ENCODE data around the gene ZDHHC14. TPM values are rescaled to one million over a fixed set of nuclear protein-coding genes. Genes with fewer than 3 reads are reported as not detected.

The ZDHHC14 gene
- total RNA-seq, 2 experiments from 2014 or later = 7.9 to 32.7 TPM

DNA sequence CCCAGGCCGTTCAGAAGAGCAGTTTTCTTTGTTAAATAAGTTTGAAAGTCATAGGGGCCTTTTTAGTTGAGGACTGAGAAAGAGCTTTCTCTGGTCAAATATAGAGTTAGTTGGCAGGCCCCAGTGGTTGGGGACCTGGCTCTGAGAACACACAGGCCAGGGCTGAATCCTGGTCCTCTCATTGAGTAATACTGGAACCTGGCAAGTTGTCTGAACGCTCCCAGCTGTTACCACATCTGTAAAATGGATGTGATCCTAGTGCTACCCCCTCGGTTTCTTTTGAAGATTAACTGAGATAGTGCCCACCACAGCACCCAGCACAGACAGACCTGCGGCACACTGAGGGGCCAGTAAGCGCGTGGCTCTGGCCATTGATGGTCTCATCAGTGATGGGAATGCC lies 215.5 kb downstream of the ZDHHC14 start:
- CTCF ChIA-PET = interaction anchor here (1.3 to 2.0 kb wide), 2 partner anchors 273 to 282 kb away, joined by 3 to 9 read pairs; partner anchors contain the start of gene TMEM242
- DNase-seq (no peak), ATAC-seq (no peak)
- H3K9me3 Mint-ChIP-seq (ENCODE audit: low read depth) = no peaks in the 10 kb centered on the region
- peaks cover 4% of the 10 kb centered on the region for H3K36me3 Mint-ChIP-seq
- no peaks in the 10 kb centered on the region for H3K27me3 Mint-ChIP-seq
- H3K4me3 Mint-ChIP-seq = no peak overlapping the region
- peaks cover 10% of the 10 kb centered on the region for H3K4me1 Mint-ChIP-seq
- no peak overlapping the region for H3K27ac Mint-ChIP-seq

DNA sequence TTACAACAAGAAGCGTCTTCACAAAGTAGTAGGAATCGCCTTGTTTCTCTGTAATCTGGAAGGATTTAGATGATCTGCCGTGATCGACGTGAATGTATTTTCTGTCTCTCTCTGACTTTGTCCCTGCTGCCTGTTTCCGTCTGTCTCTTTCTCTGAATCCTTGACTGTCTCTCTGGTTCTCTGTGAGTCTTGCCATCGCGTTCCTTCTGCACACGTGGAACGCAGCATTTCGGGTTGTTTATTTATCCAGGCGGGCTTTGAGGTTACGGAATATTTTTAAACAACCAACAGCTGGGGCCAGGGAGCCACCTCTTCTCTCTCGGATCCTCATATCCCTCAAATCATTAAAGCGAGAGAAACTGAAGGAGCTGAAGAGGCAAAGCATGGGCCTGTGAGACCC lies 215.9 kb downstream of the ZDHHC14 start:
- no peak overlapping the region for H3K4me3 Mint-ChIP-seq
- no peak overlapping the region for H3K27ac Mint-ChIP-seq
- H3K4me1 Mint-ChIP-seq = peaks cover 10% of the 10 kb centered on the region
- ATAC-seq = no peak
- DNase-seq = peak; percentile 28
- H3K36me3 Mint-ChIP-seq = peaks cover 2% of the 10 kb centered on the region
- CTCF ChIA-PET = interaction anchor here (1.0 to 2.0 kb wide), 3 partner anchors 264 to 282 kb away, joined by 3 to 9 read pairs (median 3); no protein-coding TSS in a partner anchor
- H3K27me3 Mint-ChIP-seq = no peaks in the 10 kb centered on the region
- no peaks in the 10 kb centered on the region for H3K9me3 Mint-ChIP-seq (ENCODE audit: low read depth)

DNA sequence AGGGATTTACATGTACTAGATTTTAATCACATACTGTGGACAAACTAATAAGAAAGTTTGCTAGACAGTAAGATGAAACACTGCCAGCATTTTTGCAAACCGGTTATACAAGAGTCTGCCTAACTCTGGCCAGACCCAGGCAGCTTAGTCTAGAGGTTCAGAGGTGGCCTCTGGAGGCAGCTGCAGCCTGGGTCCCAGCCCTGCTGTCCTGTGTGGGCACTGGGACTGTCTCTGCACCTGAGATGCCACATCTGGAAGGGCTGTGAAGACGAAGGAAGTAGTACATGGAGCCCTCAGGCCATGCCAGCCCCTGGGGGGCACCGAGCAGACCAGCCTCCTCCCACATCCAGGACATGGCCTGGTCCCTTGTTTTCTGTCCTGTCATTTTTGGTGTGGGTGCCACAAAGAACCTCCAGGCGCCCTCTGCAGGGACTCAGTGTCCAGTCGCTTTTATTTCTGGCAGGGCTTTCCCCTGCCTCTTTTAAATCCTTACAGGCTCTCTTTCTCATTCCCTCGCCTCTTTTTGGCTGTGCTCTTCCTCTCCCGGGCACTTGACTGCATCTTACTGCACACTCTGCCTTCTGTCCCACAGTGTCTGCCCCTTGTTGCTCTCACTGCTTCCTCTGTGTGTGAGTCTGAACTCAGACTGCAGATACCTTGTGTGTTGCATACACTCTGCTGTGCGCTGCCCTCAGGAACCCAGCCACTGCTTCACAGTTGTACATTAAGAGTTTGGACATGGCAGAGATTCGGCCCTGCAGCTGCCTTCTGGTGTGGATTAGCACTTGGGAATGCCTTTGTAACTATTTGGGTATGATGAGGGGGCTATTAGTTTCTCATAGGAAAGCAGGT lies 216.7 kb downstream of the ZDHHC14 start:
- CTCF ChIA-PET = interaction anchor here (1.0 to 2.0 kb wide), 3 partner anchors 265 to 283 kb away, joined by 3 to 9 read pairs (median 3); no protein-coding TSS in a partner anchor
- H3K27ac Mint-ChIP-seq = no peak overlapping the region
- no peak overlapping the region for H3K4me3 Mint-ChIP-seq
- peak; percentile 64 for ATAC-seq
- peak; percentile 59 for DNase-seq
- no peaks in the 10 kb centered on the region for H3K9me3 Mint-ChIP-seq (ENCODE audit: low read depth)
- no peaks in the 10 kb centered on the region for H3K27me3 Mint-ChIP-seq
- peaks cover 10% of the 10 kb centered on the region for H3K4me1 Mint-ChIP-seq
- peaks cover 2% of the 10 kb centered on the region for H3K36me3 Mint-ChIP-seq

DNA sequence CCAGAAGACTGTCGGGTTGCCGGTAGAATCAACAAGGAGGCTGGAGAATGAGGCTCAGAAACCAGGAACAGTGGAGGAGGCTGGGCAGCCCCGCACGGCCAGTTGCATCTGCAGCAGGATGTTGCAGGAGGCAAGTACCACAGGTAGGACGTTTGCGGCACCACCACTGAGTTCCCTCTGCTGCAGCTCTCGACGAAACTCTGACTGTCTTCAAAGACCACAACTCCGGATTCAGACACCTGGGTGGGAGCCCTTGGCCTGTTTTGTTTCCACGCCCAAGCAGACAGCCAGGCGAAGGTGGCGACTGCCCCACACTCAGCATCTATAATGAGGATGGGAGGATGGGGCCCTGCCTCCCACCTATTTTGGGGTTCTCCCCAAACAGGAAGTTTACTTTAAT lies 218.2 kb downstream of the ZDHHC14 start:
- ATAC-seq (no peak), DNase-seq (peak; percentile 40)
- no peaks in the 10 kb centered on the region for H3K36me3 Mint-ChIP-seq
- no peaks in the 10 kb centered on the region for H3K27me3 Mint-ChIP-seq
- H3K27ac Mint-ChIP-seq = no peak overlapping the region
- H3K4me3 Mint-ChIP-seq = no peak overlapping the region
- H3K9me3 Mint-ChIP-seq (ENCODE audit: low read depth) = no peaks in the 10 kb centered on the region
- CTCF ChIA-PET = no interaction called here
- H3K4me1 Mint-ChIP-seq = peaks cover 10% of the 10 kb centered on the region

DNA sequence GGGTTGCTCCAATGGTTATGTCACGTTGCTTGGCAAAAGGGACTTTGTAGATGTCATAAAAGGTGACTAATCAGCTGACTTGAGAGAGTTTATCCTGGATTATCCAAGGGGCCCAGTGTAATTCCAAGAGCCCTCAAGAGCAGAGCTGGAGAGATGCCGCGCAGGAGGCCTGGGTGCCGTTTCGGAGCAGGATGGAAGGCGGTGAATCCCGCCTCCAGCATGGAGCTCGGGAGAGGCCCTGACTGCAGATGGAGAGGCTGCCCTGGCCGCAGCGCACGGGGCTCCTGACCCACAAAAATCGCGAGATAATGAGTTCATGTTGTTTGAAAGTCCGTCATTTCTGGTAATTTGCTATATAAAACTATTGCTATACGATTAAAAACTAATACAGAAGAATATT lies 219.8 kb downstream of the ZDHHC14 start:
- ATAC-seq = no peak
- Mint-ChIP-seq H3K27ac (no peak overlapping the region), H3K4me1 (peaks cover 10% of the 10 kb centered on the region), H3K4me3 (no peak overlapping the region), H3K9me3 (ENCODE audit: low read depth) (no peaks in the 10 kb centered on the region), H3K36me3 (no peaks in the 10 kb centered on the region), H3K27me3 (no peaks in the 10 kb centered on the region)
- peak; percentile 33 for DNase-seq
- CTCF ChIA-PET = interaction anchor here (1.0 kb wide), 2 partner anchors 69 to 284 kb away, joined by 3 to 4 read pairs; no protein-coding TSS in a partner anchor

DNA sequence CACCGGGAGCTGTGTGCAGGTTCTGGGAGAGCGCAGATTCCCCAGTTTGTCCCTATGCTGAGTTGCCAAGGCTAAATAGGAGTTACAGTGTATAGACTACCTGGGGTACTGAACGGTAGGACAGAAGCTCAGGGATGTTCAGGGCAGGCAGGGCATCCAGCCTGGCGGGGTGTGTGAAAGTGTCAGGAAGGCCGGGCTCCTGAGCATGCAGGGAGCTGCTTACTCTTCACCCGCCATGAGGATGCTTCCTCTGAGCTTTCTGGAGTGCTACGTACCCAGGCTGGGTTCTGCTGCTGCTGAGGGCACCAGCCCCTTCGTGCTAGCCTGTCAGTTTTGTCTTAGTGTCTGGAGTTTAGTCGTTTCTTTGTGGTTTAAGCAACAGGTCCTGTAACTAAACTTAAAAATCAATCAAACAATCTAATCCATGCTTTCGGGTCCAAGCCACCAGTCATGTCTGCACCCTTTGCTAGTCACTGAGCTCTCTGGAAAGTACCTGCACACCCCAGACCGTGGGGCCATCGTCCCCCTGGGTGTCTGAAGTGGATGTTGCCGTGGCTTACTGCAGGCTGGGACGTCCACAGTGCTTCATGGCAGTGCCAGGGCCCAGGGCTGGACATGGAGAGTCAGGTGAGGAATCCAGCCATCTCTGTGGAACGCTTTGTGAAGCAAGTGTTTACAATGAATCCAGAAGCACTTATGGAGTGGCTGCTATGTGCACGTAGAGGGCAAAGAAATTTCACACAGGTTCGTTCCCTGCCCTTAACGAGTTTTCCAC lies 221.7 kb downstream of the ZDHHC14 start:
- Mint-ChIP-seq H3K27ac (no peak overlapping the region), H3K4me1 (peaks cover 3% of the 10 kb centered on the region), H3K27me3 (no peaks in the 10 kb centered on the region), H3K9me3 (ENCODE audit: low read depth) (no peaks in the 10 kb centered on the region), H3K4me3 (no peak overlapping the region), H3K36me3 (no peaks in the 10 kb centered on the region)
- no peak for ATAC-seq
- CTCF ChIA-PET = interaction anchor here (1.2 kb wide), 1 partner anchor 64 kb away, joined by 3 read pairs; no protein-coding TSS in a partner anchor
- peak; percentile 27 for DNase-seq

DNA sequence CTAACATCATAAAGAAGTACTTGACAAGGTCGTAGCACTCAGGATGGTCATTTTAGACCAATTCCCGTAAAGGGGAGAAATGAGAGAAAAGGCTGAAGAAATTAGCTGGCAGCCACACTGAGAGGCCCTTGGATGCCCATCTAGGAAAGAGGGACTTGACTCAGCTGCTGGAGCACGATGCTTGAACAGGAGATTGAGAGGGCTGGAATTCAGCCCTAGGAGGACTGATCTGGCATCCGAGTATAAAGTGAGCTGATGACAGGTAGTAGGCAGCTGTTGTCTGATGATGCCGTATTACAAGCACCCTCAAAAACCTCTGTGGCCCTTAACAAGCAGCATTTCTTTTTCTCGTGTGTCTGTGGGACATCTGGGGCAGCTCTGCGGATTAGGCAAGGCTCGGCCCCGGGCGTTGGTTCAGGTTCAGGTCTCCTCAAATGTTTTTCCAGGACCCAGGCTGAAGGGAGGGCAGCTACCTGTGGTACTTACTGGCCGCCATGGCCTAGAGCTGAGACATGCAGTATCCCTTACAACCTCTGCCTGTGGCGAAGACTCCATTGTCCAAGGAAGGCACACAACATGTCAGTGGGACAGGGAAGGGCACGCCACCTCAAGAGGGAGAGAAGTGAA lies 222.4 kb downstream of the ZDHHC14 start:
- Mint-ChIP-seq H3K36me3 (no peaks in the 10 kb centered on the region), H3K27ac (no peak overlapping the region), H3K4me3 (no peak overlapping the region), H3K4me1 (no peaks in the 10 kb centered on the region), H3K27me3 (no peaks in the 10 kb centered on the region), H3K9me3 (ENCODE audit: low read depth) (no peaks in the 10 kb centered on the region)
- ATAC-seq = no peak
- DNase-seq = no peak
- CTCF ChIA-PET = no interaction called here

DNA sequence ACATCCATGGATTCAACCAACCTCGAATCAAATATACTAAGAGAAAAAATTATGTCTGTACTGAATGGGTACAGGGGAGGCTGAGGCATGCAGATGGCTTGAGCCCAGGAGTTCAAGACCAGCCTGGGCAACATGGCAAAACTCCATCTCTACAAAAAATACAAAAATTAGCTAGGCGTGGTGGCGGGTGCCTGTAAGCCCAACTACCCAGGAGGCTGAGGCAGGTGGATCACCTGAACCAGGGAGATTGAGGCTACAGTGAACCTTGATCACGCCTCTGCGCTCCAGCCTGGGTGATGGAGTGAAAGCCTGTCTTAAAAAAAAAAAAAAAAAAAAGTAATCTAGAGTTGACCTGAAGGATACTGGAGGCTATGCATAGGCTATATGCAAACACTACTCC lies 223.0 kb downstream of the ZDHHC14 start:
- Mint-ChIP-seq H3K4me1 (no peaks in the 10 kb centered on the region), H3K36me3 (no peaks in the 10 kb centered on the region), H3K27ac (no peak overlapping the region), H3K4me3 (no peak overlapping the region), H3K9me3 (ENCODE audit: low read depth) (no peaks in the 10 kb centered on the region), H3K27me3 (no peaks in the 10 kb centered on the region)
- CTCF ChIA-PET = no interaction called here
- ATAC-seq (no peak), DNase-seq (no peak)

DNA sequence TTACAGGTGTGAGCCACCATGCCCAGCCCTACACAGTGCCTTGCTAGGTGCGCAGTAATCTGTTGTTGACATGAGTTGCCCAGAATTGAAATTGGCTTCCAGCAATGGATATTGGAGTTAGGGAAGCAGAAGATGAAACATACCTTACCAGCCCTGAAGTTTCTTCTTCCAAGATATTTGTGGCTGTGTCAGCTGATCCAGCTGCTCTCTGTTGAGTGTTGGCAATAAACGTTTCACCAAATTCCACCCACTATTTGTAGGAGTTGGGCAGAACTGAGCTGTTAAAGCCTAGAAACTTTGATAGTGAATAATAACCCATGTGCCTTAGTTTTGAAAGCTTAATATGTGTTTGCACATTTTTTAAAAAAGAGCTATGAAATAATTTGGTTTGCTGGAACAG lies 223.8 kb downstream of the ZDHHC14 start:
- ATAC-seq (no peak), DNase-seq (no peak)
- no peaks in the 10 kb centered on the region for H3K4me1 Mint-ChIP-seq
- H3K27ac Mint-ChIP-seq = no peak overlapping the region
- no peaks in the 10 kb centered on the region for H3K9me3 Mint-ChIP-seq (ENCODE audit: low read depth)
- H3K4me3 Mint-ChIP-seq = no peak overlapping the region
- no peaks in the 10 kb centered on the region for H3K27me3 Mint-ChIP-seq
- H3K36me3 Mint-ChIP-seq = no peaks in the 10 kb centered on the region
- CTCF ChIA-PET = no interaction called here

DNA sequence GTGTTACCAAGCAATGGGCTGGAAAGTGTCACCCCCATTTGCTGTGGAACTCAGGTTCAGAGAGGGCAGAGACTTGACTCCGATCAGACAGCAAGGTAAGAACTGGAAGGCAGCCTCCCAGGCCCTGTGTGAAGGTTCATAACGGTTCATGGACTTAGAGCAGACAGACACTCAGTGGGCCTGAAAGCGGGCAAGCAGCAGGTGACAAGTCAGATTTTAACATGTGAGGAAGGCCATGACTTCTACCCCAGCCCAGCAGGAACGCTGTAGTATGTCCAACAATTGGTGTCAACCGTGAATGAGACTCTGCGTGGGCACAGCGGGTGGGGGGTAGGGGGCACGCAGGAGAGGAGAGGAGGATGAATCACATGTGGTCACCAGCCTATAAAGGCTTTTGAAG lies 224.5 kb downstream of the ZDHHC14 start:
- Mint-ChIP-seq H3K4me3 (no peak overlapping the region), H3K27ac (no peak overlapping the region)

DNA sequence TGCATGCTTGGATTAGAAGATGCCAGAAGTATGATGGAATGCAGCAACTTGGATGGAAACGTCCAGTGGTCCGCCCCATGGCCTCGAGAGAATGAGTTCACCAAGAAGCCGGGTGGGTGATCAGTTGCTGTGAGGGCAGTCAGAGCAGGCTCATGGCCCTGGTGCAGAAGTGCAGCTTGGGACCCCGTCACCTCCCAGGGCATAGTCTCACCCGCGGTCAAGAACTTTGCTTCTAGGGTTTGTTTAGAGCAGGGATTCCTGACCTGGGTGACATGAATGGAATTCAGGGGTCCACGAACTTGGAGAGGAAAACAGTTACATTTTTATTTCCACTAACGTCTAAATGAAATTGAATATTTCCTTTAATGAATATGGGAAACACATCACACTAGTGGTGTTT lies 225.5 kb downstream of the ZDHHC14 start:
- Mint-ChIP-seq H3K27ac (no peak overlapping the region), H3K4me3 (no peak overlapping the region), H3K4me1 (peaks cover 1% of the 10 kb centered on the region), H3K36me3 (no peaks in the 10 kb centered on the region), H3K9me3 (ENCODE audit: low read depth) (no peaks in the 10 kb centered on the region), H3K27me3 (no peaks in the 10 kb centered on the region)
- ATAC-seq = no peak
- no peak for DNase-seq
- CTCF ChIA-PET = no interaction called here

More for the DNA sequence above, 224.5 kb downstream of the ZDHHC14 start:
- CTCF ChIA-PET = interaction anchor here (1.0 kb wide), 1 partner anchor 291 kb away, joined by 3 read pairs; no protein-coding TSS in a partner anchor
- no peaks in the 10 kb centered on the region for H3K27me3 Mint-ChIP-seq
- H3K4me1 Mint-ChIP-seq = no peaks in the 10 kb centered on the region
- no peaks in the 10 kb centered on the region for H3K9me3 Mint-ChIP-seq (ENCODE audit: low read depth)
- no peak for ATAC-seq
- DNase-seq = no peak
- H3K36me3 Mint-ChIP-seq = no peaks in the 10 kb centered on the region

DNA sequence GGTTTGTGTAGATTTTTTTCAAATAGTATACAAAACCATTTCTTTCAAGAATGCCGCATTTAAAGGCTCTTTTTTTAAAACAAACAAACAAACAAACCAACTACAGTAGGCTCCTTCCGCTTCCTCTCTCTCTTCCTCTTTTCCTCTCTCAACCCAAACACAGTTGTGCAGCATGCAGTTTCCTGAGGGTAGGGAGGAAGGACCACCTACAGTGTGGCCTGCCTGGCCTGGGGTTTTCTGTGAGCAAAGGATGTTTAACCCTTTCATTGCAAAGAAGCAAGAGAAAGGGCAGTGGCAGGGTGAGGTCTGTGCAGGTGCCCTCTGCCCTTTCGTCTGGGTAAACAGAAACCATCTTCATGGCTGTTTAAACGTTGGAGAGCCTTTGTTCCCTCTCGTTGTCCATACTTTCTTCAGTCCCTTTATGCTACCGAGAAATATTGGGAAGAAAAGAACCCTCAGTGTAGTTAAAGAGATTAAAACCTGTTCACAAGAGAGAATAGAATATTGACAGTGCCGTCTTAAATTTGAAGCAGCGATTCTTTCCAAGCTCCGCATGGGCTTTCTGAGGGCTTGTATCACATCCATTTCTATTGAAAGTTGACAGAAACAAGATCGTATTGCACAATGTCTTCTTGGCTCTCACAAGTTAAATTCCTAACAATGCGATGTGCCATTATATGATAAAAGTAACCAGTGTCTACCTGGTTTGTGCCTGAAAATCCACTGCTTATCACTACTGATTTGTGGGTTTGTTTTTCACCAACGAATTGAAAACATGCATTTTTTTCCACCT lies 226.5 kb downstream of the ZDHHC14 start:
- DNase-seq (no peak), ATAC-seq (no peak)
- H3K9me3 Mint-ChIP-seq (ENCODE audit: low read depth) = no peaks in the 10 kb centered on the region
- CTCF ChIA-PET = no interaction called here
- no peak overlapping the region for H3K27ac Mint-ChIP-seq
- no peaks in the 10 kb centered on the region for H3K27me3 Mint-ChIP-seq
- no peaks in the 10 kb centered on the region for H3K36me3 Mint-ChIP-seq
- H3K4me1 Mint-ChIP-seq = peaks cover 7% of the 10 kb centered on the region
- H3K4me3 Mint-ChIP-seq = no peak overlapping the region

All from activated CD8-positive, alpha-beta memory T cell treated with anti-CD3 and anti-CD28 coated beads, Interleukin-2, amount 10 ng/mL, durations not matched to agents 7 days and 5 days (primary cell).